ENCODE results near the gene ZBTB40. TPM values are rescaled to one million over a fixed set of nuclear protein-coding genes. Genes with fewer than 3 reads are reported as not detected.

ZBTB40 gene
- total and polyA plus RNA-seq, 9 of the 15 experiments (the other 6 are each of a cell fraction or from before 2014, with no cell fraction given) = 2.6 to 26.0 (median 18.8) TPM

DNA sequence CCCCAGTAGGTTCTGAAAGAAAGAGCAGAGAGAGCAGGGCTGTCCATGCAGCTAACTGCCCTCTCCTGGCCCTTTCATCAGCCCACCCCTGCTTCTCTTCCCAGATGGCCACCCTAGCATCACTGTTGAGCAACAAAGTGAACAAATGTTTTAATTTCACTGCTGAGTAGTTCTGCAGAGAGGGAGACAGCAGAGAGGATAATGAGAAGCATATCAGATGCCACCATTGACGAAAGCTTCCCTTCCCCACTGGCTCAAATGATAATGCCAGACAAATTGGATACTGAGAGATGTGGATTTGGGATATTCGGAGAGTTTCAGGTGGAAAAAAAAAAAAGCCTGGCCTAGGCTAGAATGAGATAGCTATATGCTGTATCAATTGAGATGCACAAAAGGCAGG lies 46.8 kb downstream of the ZBTB40 start (continued):
- TF ChIP-seq, protein P1, sequence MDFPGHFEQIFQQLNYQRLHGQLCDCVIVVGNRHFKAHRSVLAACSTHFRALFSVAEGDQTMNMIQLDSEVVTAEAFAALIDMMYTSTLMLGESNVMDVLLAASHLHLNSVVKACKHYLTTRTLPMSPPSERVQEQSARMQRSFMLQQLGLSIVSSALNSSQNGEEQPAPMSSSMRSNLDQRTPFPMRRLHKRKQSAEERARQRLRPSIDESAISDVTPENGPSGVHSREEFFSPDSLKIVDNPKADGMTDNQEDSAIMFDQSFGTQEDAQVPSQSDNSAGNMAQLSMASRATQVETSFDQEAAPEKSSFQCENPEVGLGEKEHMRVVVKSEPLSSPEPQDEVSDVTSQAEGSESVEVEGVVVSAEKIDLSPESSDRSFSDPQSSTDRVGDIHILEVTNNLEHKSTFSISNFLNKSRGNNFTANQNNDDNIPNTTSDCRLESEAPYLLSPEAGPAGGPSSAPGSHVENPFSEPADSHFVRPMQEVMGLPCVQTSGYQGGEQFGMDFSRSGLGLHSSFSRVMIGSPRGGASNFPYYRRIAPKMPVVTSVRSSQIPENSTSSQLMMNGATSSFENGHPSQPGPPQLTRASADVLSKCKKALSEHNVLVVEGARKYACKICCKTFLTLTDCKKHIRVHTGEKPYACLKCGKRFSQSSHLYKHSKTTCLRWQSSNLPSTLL (IDR thresholded peaks at IDR 0.05) = no peak
- TF ChIP-seq, protein P2, sequence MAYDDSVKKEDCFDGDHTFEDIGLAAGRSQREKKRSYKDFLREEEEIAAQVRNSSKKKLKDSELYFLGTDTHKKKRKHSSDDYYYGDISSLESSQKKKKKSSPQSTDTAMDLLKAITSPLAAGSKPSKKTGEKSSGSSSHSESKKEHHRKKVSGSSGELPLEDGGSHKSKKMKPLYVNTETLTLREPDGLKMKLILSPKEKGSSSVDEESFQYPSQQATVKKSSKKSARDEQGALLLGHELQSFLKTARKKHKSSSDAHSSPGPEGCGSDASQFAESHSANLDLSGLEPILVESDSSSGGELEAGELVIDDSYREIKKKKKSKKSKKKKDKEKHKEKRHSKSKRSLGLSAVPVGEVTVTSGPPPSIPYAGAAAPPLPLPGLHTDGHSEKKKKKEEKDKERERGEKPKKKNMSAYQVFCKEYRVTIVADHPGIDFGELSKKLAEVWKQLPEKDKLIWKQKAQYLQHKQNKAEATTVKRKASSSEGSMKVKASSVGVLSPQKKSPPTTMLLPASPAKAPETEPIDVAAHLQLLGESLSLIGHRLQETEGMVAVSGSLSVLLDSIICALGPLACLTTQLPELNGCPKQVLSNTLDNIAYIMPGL (CRISPR knock-in tag; IDR thresholded peaks at IDR 0.05) = no peak
- TF ChIP-seq EP400 (IDR thresholded peaks at IDR 0.05) (no peak), ZNF282 (CRISPR knock-in tag; IDR thresholded peaks at IDR 0.05) (no peak), SOX6 (IDR thresholded peaks at IDR 0.05) (no peak), ZNF586 (CRISPR knock-in tag; conservative IDR thresholded peaks at IDR 0.05) (no peak), ZNF274 (IDR thresholded peaks at IDR 0.05; ENCODE audit: borderline replicate concordance, low read depth, low read length) (no peak), HMG20A (CRISPR knock-in tag; conservative IDR thresholded peaks at IDR 0.05) (no peak), MAFF (IDR thresholded peaks at IDR 0.05; ENCODE audit: low read length) (no peak)
- TF ChIP-seq, protein P3, sequence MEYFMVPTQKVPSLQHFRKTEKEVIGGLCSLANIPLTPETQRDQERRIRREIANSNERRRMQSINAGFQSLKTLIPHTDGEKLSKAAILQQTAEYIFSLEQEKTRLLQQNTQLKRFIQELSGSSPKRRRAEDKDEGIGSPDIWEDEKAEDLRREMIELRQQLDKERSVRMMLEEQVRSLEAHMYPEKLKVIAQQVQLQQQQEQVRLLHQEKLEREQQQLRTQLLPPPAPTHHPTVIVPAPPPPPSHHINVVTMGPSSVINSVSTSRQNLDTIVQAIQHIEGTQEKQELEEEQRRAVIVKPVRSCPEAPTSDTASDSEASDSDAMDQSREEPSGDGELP (CRISPR knock-in tag; IDR thresholded peaks at IDR 0.05; ENCODE audit: borderline replicate concordance) = no peak
- TF ChIP-seq, protein P4, sequence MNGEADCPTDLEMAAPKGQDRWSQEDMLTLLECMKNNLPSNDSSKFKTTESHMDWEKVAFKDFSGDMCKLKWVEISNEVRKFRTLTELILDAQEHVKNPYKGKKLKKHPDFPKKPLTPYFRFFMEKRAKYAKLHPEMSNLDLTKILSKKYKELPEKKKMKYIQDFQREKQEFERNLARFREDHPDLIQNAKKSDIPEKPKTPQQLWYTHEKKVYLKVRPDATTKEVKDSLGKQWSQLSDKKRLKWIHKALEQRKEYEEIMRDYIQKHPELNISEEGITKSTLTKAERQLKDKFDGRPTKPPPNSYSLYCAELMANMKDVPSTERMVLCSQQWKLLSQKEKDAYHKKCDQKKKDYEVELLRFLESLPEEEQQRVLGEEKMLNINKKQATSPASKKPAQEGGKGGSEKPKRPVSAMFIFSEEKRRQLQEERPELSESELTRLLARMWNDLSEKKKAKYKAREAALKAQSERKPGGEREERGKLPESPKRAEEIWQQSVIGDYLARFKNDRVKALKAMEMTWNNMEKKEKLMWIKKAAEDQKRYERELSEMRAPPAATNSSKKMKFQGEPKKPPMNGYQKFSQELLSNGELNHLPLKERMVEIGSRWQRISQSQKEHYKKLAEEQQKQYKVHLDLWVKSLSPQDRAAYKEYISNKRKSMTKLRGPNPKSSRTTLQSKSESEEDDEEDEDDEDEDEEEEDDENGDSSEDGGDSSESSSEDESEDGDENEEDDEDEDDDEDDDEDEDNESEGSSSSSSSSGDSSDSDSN (IDR thresholded peaks at IDR 0.05; ENCODE audit: borderline replicate concordance in 1 of 2, low read depth in 2 of 2, low read length in 2 of 2) = no peak

Data from K562 (cell line).